GM19099 (cell line): ENCODE measurements around the gene RBM20.

Experiments used
- POLR2A ChIP-seq: IDR thresholded peaks from 3 replicates; pipeline ENCODE4 v1.6.1; 2011; ENCODE audit warnings: low read depth; ENCODE audit not compliant: insufficient read length; ENCODE audit errors: extremely low read depth

Gene RBM20

GRCh38 chr10:110617425-110618229 is 26.5 kb upstream of the RBM20 start:
- TF ChIP-seq POLR2A, result no peak

- TF ChIP-seq POLR2A, result no peak
These were observed 25.9 kb upstream of the RBM20 start for GRCh38 chr10:110618230-110618610.

- no peak for TF ChIP-seq POLR2A
These were observed 24.4 kb upstream of the RBM20 start for GRCh38 chr10:110619514-110620397.

- no peak for TF ChIP-seq POLR2A
These were observed 23.8 kb upstream of the RBM20 start for GRCh38 chr10:110620398-110620719.

GRCh38 chr10:110625356-110625894 is 18.7 kb upstream of the RBM20 start:
- TF ChIP-seq POLR2A, result no peak

- TF ChIP-seq POLR2A, result no peak
These were observed 17.9 kb upstream of the RBM20 start for GRCh38 chr10:110625951-110626855.

- TF ChIP-seq POLR2A, result no peak
These were observed 16.0 kb upstream of the RBM20 start for GRCh38 chr10:110628161-110628560.

- TF ChIP-seq POLR2A, result no peak
These were observed 14.4 kb upstream of the RBM20 start for GRCh38 chr10:110629680-110630191.

GRCh38 chr10:110631934-110632333 is 12.2 kb upstream of the RBM20 start:
- no peak for TF ChIP-seq POLR2A

GRCh38 chr10:110632591-110633215 is 11.4 kb upstream of the RBM20 start:
- TF ChIP-seq POLR2A, result no peak

GRCh38 chr10:110634527-110635209 is 9.5 kb upstream of the RBM20 start:
- TF ChIP-seq POLR2A, result no peak

- TF ChIP-seq POLR2A, result no peak
These were observed 7.6 kb upstream of the RBM20 start for GRCh38 chr10:110636572-110636931.

GRCh38 chr10:110636932-110637557 is 7.1 kb upstream of the RBM20 start:
- no peak for TF ChIP-seq POLR2A
